Measurements from ENCODE around the gene SLC16A10. TPM values are rescaled to one million over a fixed set of nuclear protein-coding genes. Genes with fewer than 3 reads are reported as not detected.

Gene SLC16A10
- total and polyA plus RNA-seq, 2 of the 8 experiments (the other 6 are each of a cell fraction or from before 2014, with no cell fraction given), result 18.6 to 23.2 TPM

DNA sequence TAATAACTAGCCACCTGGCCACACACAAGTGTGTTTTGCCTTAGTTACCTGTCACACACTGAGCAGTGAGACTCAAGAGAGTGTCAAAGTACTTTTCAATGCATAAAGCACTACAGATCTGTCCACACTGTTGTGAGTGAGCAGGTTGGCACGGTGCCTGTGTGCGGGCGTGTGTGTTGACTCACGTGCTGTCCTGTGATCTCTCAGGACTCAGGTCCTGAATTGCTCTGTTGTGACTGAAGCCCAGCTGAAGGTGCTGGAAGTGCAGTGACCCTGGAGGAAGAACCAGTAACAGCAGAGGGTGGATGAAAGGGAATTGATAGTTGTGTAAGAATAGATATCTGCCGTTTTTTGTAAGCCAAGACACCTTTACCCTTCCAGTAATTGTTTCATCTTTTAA, 18.3 kb downstream of the SLC16A10 start:
- Histone ChIP-seq H3K23ac (ENCODE audit: insufficient read length) (no peak overlapping the region), H3K56ac (replicated peaks; ENCODE audit: insufficient read length, low read depth, low read length) (no peak overlapping the region), H3K14ac (ENCODE audit: insufficient read length) (no peak overlapping the region), H3K4me2 (ENCODE audit: insufficient read depth in 1 of 2, low read depth in 2 of 2, low read length in 2 of 2) (no peak overlapping the region), H4K20me1 (replicated peaks in 1 of 2; ENCODE audit: control insufficient read depth in 1 of 2, insufficient read depth in 2 of 2, low read length in 2 of 2) (no peaks in the 10 kb centered on the region), H2BK12ac (ENCODE audit: low read depth, low read length) (no peak overlapping the region), H3K79me1 (ENCODE audit: low read depth, low read length) (no peaks in the 10 kb centered on the region; the same call in 1 of the 2 replicates), H3K9me3 (ENCODE audit: insufficient read depth in 2 of 2, low read depth in 1 of 2, low read length in 1 of 2) (peaks cover 5 to 7% of the 10 kb centered on the region in 2 experiments; a peak in 3 of 4 replicates), H4K8ac (ENCODE audit: extremely low read depth, insufficient read depth, low read length) (no peak overlapping the region), H2BK120ac (replicated peaks; ENCODE audit: low read depth, low read length) (no peak overlapping the region), H2BK5ac (ENCODE audit: low read depth, low read length) (no peak overlapping the region), H3K9ac (replicated peaks in 1 of 4; ENCODE audit: extremely low read depth in 1 of 4, low read depth in 3 of 4, low read length in 3 of 4) (no peak overlapping the region; a peak in 2 of 7 replicates), H3K36me3 (ENCODE audit: control insufficient read depth in 2 of 4, insufficient read depth in 4 of 4, low read length in 3 of 4) (peaks cover 0 to 4% (median 0%) of the 10 kb centered on the region in 4 experiments; a peak in 2 of 8 replicates), H3K79me2 (ENCODE audit: control insufficient read depth in 1 of 2, insufficient read depth in 2 of 2, low read length in 2 of 2) (no peaks in the 10 kb centered on the region), H4K91ac (replicated peaks; ENCODE audit: insufficient read length, low read length) (no peak overlapping the region), H2AFZ (ENCODE audit: low read length) (no peak overlapping the region), H3K27ac (ENCODE audit: low read depth, low read length) (no peak overlapping the region), H2BK20ac (ENCODE audit: low read length) (no peak overlapping the region), H2AK5ac (ENCODE audit: low read depth, low read length) (no peak overlapping the region), H3K27me3 (replicated peaks in 1 of 4; ENCODE audit: control insufficient read depth in 3 of 4, extremely low read depth in 1 of 4, insufficient read depth in 3 of 4, low read length in 3 of 4) (no peaks in the 10 kb centered on the region), H3K18ac (ENCODE audit: extremely low read depth, low read length) (no peak overlapping the region), H4K5ac (ENCODE audit: insufficient read length, low read depth, low read length) (no peak overlapping the region), H3K4me1 (replicated peaks in 1 of 4; ENCODE audit: control insufficient read depth in 3 of 4, insufficient read depth in 4 of 4, low read length in 3 of 4) (no peaks in the 10 kb centered on the region; a peak in 1 of 7 replicates), H3K23me2 (ENCODE audit: low read depth, low read length) (no peaks in the 10 kb centered on the region), H2BK15ac (ENCODE audit: low read length) (no peak overlapping the region), H3K4ac (replicated peaks; ENCODE audit: insufficient read length, low read depth, low read length) (no peak overlapping the region), H3K4me3 (ENCODE audit: extremely low read depth in 1 of 4, insufficient read depth in 2 of 4, low read depth in 3 of 4, low read length in 4 of 4) (no peak overlapping the region)
- ChIA-PET CTCF (ENCODE audit: partially characterized antibody) (interaction anchor here (0.5 to 0.8 kb wide), 2 partner anchors 48 to 62 kb away, joined by 3 to 4 read pairs; no protein-coding TSS in a partner anchor), POLR2A (ENCODE audit: partially characterized antibody) (no interaction called here)
- 89% methylated on average over 5 of the region's 5 CpGs; no CpG with 5 or more reads in 1 of the 2 experiments for WGBS, 2 experiments (ENCODE audit: extremely low coverage in 1 of 2, insufficient coverage in 1 of 2, insufficient read length in 1 of 2, insufficient replicate concordance in 2 of 2, low coverage in 1 of 2, low lambda C conversion rate in 2 of 2, missing lambda C conversion rate in 1 of 2)
- DNase-seq (ENCODE audit: low read depth in 1 of 2, low spot score in 2 of 2) (no peak), FAIRE-seq (no peak)
- TF ChIP-seq TAF7 (optimal IDR thresholded peaks at IDR 0.05; ENCODE audit: borderline replicate concordance, low read depth, low read length), result no peak
- TF ChIP-seq RBBP5 (IDR thresholded peaks at IDR 0.05; ENCODE audit: borderline replicate concordance, low read depth, low read length), result no peak
- TF ChIP-seq SP2 (IDR thresholded peaks at IDR 0.05; ENCODE audit: low read length), result no peak
- TF ChIP-seq, protein P1, sequence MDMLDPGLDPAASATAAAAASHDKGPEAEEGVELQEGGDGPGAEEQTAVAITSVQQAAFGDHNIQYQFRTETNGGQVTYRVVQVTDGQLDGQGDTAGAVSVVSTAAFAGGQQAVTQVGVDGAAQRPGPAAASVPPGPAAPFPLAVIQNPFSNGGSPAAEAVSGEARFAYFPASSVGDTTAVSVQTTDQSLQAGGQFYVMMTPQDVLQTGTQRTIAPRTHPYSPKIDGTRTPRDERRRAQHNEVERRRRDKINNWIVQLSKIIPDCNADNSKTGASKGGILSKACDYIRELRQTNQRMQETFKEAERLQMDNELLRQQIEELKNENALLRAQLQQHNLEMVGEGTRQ (IDR thresholded peaks at IDR 0.05; ENCODE audit: low read length), result no peak
- no peak for TF ChIP-seq RNF2 (IDR thresholded peaks at IDR 0.05; ENCODE audit: borderline replicate concordance, low read depth, low read length, missing control alignments, poor library complexity, severe bottlenecking)
- no peak for TF ChIP-seq KDM1A (IDR thresholded peaks at IDR 0.05; ENCODE audit: borderline replicate concordance, low read length)
- TF ChIP-seq, protein P2, sequence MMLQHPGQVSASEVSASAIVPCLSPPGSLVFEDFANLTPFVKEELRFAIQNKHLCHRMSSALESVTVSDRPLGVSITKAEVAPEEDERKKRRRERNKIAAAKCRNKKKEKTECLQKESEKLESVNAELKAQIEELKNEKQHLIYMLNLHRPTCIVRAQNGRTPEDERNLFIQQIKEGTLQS (IDR thresholded peaks at IDR 0.05; ENCODE audit: insufficient read depth, low read depth, low read length), result no peak
- TF ChIP-seq SP1 (IDR thresholded peaks at IDR 0.05; ENCODE audit: low read depth, low read length), result no peak
- no peak for TF ChIP-seq YY1 (IDR thresholded peaks at IDR 0.05; ENCODE audit: low read depth, low read length)
- TF ChIP-seq CEBPB (IDR thresholded peaks at IDR 0.05; ENCODE audit: low read depth, low read length), result no peak
- TF ChIP-seq NRF1 (IDR thresholded peaks at IDR 0.05; ENCODE audit: low read depth, low read length), result no peak
- TF ChIP-seq EGR1 (IDR thresholded peaks at IDR 0.05; ENCODE audit: borderline replicate concordance, low read depth, low read length), result no peak
- TF ChIP-seq POLR2AphosphoS5 (IDR thresholded peaks at IDR 0.05; ENCODE audit: low read depth, low read length), result no peak
